HTERT RPE-1 (cell line): ENCODE data around the gene FAM83D.
"Not testable (repeated sequence)": the region's sequence is repeated elsewhere in the genome, so short reads cannot be mapped to it uniquely, and the experiment has no call there.

ENCODE experiments used
- in situ Hi-C: fragments of 300-500 bp; cut with MboI; formaldehyde crosslinking; loops from 4 replicates; pipeline ENCODE4 v1.14.3; 2020; ENCODE audit warnings: low sequenced_read_pairs

The FAM83D gene

DNA sequence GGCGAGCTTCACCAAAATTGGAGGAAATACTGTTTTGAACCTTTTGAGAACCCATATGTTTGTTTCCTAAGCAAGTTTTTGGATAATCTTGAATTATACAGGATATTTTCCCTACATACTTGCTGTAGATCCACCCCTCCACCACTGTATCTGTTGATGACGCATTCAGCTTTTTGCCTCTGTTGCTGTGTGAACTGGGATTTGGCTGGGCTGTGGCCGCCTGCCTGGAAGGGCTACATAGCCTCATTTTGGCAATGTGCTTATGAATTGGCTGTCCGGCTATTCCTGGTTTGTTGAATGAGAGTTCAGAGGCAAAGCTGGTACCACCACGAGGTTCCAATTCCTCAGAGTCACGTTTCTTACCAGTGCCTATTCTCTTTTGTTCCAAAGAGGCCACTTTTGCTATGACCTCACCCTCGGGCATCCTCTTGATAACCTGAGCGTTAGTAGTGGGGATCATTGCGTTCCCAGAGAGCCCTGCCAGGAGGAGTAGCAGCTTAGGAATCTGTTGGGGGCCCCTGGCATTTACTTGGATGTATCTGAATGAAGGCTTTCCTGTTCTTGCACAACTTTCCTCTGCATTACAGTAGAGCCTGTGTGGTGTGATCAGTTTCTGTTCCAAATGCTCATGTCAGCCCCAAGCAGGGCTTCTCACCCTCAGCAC lies 6.4 kb downstream of the FAM83D start:
- in situ Hi-C loops, result no loop called here

DNA sequence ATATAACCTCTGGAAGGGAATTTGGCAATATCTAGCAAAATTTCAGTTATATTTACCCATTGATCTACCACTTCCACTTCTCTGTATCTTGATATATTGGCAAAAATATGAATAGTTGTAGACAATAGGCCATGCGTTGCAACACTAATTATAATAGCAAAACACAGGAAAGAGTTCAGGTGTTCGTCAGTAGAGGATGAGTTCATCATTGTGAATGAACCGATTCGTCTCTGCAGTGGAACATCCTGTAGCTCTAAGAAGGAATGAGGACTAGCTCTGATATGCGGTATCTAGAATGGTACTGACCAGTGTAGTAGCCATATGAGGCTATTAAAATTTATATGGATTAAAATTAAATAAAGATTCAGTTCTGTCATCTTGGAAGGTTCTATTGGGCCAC lies 8.3 kb downstream of the FAM83D start:
- in situ Hi-C loops, result no loop called here

DNA sequence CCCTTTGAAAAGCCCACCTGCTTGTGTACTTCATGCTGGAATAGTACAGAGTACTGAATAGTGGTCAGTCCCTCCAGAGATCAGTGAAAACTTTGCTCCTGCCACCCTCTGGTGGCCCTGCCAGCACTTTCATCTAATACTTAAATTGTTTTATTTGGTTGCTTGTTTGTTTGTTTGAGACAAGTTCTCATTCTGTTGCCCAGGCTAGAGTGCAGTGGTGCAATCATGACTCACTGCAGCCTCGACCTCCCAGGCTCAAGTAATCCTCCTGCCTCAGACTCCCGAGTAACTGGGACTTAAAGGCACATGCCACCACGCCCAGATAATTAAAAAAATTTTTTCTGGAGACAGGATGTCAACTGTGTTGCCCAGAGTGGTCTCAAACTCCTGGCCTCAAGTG lies 9.1 kb downstream of the FAM83D start:
- in situ Hi-C loops, result no loop called here

DNA sequence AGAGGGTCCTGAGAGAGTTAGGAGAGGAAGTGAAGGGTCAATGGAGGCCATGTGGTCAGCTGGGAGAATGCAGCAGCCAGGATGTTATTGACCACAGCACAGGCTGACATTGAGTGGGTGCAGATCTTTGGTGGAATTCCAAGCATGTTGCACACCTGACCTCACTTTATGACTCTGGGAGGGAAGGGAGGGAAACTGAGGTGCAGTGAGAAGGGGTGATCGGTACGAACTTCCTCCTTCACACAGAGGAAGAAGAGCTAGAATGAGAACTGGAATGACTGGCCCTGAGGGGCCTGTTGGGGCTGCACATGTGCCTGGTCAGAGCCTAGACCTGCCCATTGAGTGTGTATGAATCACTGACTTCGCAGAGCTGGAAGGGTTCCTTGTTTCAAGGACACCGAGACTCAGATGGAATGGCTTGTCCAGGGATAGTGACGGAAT lies 9.8 kb downstream of the FAM83D start:
- in situ Hi-C loops, result no loop called here

DNA sequence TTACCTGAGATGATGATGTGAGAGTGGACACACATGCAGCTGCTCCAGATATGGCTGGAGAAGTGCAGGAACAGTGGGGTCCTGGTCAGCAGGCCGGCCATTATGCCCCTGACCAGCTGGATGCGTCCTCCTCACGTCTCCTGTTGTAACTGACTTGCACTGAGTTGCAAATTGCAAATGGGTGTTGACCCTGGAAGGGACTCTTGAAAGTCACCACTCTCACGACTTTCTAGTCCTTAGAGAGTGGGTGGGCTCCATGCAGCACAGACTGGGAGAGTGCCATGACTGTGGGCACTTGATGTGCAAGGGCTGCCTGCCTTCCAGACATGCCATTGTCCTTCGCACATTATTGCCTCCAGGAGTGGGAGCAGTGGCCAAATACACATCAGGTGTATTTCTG lies 10.8 kb downstream of the FAM83D start:
- in situ Hi-C loops, result no loop called here

DNA sequence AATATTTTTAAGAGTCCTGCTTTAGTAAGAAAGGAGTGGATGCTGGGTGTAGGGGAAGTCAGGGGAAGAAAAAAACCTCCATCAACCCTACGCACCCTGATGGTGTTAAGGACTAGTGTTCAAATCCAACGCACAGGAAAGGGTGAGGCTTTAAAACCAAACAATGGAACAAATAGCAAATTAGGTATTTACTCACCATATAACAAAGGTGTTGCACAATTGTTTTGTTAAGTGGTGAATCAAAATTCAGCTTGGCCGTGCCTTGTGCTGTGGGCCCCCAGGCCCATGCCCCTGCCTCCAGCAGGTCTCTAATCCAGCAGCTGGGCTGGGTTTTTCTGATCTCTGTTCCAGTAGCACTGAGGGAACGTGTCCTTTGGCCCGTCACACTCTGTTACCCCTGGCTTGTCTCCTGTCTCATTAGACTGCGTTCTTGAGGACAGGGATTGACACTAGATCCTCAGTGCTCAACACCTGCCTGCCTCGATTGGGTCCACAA lies 11.8 kb downstream of the FAM83D start:
- in situ Hi-C loops, result no loop called here

DNA sequence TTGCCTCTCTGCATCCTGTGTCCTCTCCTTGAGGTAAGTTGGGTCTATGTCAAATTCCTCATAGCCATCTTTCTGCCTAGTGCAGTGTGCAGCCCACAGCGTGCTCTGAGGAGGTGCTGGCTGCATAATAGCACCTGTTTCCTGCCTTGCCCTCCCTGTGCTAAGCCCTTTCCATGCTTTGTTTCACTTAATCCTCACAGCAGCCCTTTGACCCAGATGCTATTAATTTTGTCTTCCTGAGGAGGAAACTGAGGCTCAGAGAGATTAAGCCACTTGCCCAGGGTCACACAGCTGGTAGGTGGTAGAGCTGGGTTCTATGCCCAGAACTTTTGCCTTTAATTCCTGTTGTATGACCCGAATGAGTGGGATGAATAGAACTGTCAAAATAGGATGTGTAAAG lies 13.5 kb downstream of the FAM83D start:
- in situ Hi-C loops, result no loop called here

DNA sequence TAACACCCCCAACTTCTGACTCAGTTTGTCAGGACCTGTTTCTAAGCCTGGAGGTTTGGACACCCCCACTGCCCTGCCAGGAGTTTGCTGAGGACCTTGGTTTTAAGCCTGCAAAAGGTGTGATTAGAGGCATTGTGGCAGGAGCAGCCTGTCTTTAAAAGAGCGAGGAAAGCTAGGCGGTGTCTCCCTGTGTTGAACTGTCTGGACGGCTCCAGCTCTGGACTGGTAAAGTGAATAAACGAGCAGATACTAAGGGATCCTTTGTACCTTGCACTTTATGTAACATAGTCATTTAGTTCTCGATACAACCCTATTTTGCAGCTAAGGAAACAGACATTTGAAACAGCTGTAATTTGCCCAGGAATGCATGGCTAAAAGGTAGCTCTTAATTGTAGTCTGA lies 14.4 kb downstream of the FAM83D start:
- in situ Hi-C loops, result no loop called here

DNA sequence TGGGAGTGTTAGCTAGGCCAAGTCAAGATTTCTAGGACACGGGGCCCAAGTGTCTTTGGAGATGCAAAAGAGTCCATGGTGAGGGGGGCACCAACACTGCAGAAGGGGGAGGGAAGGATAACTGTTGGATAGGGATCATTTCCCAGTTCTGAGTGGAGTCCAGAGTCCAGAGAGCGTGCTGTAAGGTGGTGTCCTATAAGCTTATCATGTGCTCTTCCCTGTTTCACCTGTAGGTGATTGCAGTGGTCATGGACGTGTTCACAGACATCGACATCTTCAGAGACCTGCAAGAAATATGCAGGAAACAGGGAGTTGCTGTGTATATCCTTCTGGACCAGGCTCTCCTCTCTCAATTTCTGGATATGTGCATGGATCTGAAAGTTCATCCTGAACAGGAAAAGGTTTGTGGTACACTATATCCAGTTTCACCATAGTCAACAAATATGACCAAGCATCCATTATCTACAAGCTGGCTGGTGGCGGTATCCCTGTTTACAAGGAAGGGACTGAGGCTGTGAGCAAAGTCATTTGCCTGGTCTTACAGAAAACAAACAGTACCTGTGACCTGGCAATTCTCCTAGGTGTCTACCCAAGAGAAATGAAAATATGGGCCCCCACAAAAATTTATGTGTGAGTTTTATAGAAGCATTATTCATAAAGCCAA lies 15.6 kb downstream of the FAM83D start:
- in situ Hi-C loops, result no loop called here

DNA sequence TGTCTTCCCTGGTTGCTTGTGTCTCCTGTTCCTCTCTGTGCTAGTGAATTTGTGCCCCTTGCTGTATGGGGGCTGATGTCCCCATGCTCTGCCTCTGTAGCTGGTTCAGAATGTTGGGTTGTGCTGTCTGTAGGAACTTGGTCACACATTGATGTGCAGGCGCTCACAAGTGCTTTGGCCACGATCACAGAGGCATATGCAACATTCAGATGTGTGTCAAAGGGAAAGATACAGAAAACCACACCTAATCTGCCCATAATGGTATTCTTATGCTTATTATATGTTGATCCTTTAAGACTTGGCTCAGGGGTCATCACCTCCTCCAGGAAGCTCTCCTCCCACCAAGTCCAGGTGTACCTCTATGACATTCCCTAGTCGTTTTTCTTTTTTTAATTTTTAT lies 18.8 kb downstream of the FAM83D start:
- in situ Hi-C loops, result no loop called here

DNA sequence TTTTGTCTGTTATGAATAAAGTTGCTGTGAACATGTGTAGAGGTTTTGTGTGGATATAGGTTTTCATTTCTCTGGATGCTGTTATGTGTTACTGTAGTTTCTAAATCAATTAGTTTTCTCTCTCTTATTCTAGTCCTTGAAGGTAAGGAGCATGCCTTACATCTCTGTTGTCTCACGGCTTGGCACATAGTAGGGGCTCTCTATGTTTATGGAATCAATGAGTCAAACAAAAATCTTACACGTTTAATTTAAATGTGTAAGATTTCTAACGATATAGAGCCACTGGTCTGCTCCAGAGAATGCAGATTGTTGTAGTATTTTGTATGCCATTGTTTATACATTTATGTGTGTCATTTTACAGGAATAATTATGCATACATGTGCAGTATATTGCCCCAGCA lies 20.6 kb downstream of the FAM83D start:
- in situ Hi-C loops, result no loop called here

DNA sequence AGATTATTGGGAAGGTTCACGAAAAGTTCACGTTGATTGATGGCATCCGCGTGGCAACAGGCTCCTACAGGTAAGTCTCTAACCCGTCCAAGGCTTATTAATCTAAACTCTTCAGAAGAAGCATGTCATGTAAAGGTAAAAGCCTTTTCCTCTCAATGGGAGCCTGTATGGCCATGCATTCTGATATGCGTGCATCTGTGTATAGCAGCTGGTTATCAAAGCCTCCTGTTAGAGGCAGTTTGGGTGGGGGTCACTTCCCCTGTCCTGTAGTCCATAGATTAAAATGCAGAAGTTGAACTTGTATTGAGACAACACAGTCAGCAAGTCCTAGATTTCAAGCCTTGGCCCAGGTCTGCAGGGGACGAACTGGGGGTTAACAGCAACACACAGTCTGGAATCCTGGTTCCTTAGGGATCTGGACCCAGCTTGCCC lies 21.7 kb downstream of the FAM83D start:
- in situ Hi-C loops, result no loop called here

DNA sequence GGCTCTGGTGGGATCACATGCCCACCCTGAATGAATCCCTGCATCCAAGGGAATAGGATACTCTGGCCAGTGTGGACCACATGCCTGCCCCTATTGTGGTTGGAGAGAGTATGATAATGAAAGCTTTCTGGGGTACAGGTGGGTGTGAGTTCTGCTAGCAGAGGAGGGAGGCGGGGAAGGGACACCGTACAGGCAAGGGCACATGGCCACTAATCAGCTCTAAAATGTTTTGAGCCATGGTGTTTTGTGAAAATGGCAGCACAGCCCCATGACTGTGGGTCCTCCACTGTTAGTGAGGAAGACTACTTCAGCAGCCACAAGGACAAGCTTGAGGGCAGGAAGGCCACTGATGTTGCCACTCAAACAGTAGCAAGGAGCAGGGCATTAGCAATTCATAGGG lies 24.0 kb downstream of the FAM83D start:
- in situ Hi-C loops, result no loop called here

DNA sequence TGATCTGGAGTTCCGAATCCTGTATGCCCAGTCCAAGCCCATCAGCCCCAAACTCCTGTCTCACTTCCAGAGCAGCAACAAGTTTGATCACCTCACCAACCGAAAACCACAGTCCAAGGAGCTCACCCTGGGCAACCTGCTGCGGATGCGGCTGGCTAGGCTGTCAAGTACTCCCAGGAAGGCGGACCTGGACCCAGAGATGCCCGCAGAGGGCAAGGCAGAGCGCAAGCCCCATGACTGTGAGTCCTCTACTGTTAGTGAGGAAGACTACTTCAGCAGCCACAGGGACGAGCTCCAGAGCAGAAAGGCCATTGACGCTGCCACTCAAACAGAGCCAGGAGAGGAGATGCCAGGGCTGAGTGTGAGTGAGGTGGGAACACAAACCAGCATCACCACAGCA lies 25.4 kb downstream of the FAM83D start:
- in situ Hi-C loops, result no loop called here

DNA sequence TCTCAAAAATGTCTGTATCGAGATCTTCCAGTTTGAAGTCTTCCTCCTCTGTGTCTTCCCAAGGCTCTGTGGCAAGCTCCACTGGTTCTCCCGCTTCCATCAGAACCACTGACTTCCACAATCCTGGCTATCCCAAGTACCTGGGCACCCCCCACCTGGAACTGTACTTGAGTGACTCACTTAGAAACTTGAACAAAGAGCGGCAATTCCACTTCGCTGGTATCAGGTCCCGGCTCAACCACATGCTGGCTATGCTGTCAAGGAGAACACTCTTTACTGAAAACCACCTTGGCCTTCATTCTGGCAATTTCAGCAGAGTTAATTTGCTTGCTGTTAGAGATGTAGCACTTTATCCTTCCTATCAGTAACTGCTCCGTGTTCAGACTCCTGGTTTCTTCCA lies 25.9 kb downstream of the FAM83D start:
- in situ Hi-C loops, result no loop called here

DNA sequence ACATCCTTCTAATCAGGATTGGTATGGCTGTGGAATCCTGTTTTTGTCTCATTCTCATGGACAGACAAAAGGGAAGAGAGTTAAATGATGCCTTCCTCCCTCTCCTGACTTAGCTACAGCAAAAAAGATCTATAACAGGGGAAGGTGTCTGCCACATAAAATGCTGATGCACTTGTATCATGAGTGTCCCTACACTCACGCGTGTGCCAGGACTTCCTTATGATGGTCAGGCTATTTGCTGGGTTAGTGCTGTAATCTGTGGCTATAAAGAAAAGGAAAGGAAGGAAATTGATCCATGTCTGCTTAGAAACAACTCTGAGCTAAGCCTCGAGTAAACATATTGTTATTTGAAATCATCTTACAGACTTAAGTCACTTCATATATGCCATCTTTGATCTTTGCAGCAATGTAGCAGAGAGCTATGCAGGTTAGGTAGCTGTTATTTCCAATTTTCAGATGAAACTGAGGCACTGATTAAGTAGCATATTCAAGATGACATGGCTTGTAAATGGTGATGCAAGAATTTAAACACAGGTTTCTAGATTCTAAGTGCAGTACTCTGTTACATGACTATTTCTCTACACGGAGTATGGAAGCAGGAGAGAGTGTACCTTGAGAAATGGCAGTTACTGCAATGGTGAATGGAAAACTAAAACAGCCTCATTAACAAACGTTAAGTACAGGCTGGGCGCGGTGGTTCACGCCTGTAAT lies 27.6 kb downstream of the FAM83D start:
- in situ Hi-C loops, result no loop called here

DNA sequence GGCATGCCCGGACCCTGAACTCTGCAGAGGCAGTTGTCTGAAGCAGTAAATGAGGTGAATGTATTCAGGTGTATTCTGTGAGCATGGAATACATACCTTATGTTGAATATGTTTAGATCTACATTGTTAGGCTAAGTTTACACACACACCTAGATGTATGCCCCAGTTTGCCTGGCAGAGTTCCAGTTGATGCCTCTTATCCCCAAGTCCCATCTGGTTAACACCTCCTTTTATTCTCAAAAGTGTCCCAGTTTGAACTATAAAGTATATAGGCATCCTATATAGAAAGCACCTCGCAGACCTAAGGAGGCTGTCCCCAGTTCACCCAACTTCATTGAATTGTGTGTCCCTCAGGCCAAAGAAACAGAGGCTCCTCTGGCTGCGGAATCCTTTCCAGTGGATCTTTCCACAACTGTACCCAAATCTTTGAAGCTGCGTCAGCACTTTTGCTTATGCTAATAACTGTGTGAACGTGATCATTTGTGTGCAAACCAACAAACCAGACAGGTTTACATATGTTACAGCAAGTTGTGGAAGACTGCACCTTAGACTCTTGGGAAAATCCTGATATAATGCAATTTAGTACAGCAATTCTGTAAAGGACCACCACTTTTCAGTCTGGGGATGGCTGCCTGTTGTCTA lies 31.1 kb downstream of the FAM83D start:
- in situ Hi-C loops, result no loop called here

DNA sequence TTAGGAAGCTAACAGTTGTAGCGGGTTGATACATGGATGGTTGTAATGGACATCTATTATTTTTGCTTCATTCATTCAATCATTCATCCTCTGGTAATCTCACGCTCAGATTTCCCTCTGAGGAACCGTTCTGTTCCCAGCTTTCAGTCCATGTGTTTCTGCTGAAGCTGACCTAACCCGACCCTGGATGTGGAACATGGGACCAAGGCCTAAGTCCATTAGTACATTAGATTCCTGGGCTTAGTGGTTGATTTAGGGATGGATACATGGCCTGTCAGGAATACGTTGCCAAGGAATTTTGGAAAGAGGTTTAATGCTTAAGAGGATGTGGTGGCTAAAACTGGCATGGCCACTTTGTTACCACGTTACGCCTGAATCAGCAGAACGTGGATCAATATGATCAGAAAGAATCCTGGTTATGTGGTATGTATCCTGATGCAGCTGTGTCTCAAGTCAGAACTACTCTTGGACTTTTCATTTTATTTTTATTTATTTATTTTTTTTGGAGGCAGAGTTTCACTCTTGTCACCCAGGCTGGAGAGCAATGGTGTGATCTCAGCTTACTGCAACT lies 31.8 kb downstream of the FAM83D start:
- in situ Hi-C loops, result no loop called here

DNA sequence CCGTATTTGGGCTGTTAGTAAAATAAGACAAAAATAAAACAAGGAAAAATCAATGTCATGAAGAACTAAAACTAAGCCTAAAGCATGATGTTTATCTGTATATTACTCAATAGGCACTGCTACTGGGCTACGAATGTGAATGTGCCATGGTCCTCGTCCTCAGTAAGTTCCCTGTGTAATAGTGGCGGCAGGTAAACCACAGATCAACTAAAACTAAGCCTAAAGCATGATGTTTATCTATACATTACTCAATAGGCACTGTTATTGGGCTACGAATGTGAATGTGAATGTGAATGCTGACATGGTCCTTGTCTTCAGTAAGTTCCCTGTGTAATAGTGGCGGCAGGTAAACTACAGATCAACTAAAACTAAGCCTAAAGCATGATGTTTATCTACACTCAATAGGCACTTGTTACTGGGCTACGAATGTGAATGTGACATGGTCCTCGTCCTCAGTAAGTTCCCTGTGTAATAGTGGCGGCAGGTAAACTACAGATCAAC lies 34.0 kb downstream of the FAM83D start:
- in situ Hi-C loops, result not testable (repeated sequence)

DNA sequence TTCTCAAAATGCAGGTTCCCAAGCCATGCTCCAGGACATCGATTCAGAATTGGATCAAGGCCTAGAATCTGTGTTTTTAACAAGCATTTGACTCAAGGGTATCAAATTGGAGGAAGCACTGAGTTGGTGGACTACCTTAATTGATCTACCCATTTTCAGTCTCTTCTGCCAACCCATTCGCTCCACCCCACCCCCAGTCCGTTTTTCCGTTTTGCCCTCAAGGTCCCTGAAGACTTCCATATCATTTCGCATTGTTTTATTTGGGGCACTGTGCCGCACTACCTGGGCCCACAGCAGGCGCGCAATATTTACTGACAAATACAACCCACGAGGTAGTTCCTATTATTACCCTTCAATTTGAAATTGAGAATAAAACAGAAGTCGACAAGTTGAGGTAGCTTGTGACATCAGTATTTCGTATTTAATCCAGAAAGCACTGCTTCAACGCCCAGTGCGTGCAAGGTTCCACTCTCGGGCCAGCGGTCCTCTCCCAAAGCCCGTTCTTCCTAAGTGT lies 35.4 kb downstream of the FAM83D start:
- in situ Hi-C loops, result no loop called here
